ENCODE data around the gene HLA-DOA.

- TF ChIP-seq GATA2 (IDR thresholded peaks at IDR 0.05; ENCODE audit: low read depth, low read length): no peak
- no peak for TF ChIP-seq GATA3 (IDR thresholded peaks at IDR 0.05; ENCODE audit: low read depth, low read length)
Measured at GRCh38 chr6:32980488-32981038, 28.8 kb downstream of the HLA-DOA start.

All from SH-SY5Y (cell line).